Measurements from ENCODE around the gene HOXC4. TPM values are rescaled to one million over a fixed set of nuclear protein-coding genes. Genes with fewer than 3 reads are reported as not detected.
A peak's percentile ranks its signal among the peaks of the same experiment; 100 is the strongest.

Gene HOXC4
- total RNA-seq, 1 donor from 2014 or later = not detected

GRCh38 chr12:54036620-54037359, 16.8 kb upstream of the HOXC4 start:
- FAIRE-seq (no peak), DNase-seq (ENCODE audit: low read depth) (no peak)
- H3K4me1 ChIP-seq (ENCODE audit: insufficient read depth, low read length) = no peaks in the 10 kb centered on the region
- peaks cover 74% of the 10 kb centered on the region for H3K27me3 ChIP-seq (ENCODE audit: insufficient read depth, low read length)
- H3K9me3 Mint-ChIP-seq (ENCODE audit: unreplicated experiment) = peaks cover 30% of the 10 kb centered on the region
- no peaks in the 10 kb centered on the region for H3K79me2 ChIP-seq (ENCODE audit: insufficient read depth, low read length)
- peaks cover 2% of the 10 kb centered on the region for H3K36me3 Mint-ChIP-seq (ENCODE audit: low read depth, unreplicated experiment)
- H4K20me1 ChIP-seq (ENCODE audit: insufficient read depth, low read length) = no peaks in the 10 kb centered on the region
- no peak overlapping the region for H3K4me3 Mint-ChIP-seq (ENCODE audit: unreplicated experiment)
- H3K9ac ChIP-seq (ENCODE audit: low read length) = no peak overlapping the region
- no peak overlapping the region for H2AFZ ChIP-seq (ENCODE audit: low read depth, low read length)
- H3K27ac Mint-ChIP-seq (ENCODE audit: unreplicated experiment) = no peak overlapping the region
- no peak overlapping the region for H3K4me3 ChIP-seq (ENCODE audit: insufficient read depth, low read depth, low read length)
- H3K9me3 ChIP-seq (ENCODE audit: insufficient read depth, low read depth, low read length) = peaks cover 10% of the 10 kb centered on the region
- H3K27ac ChIP-seq (ENCODE audit: low read depth, low read length) = no peak overlapping the region
- TF ChIP-seq CTCF (IDR thresholded peaks at IDR 0.05; ENCODE audit: insufficient read depth, low read depth, low read length) (no peak), EZH2 (IDR thresholded peaks at IDR 0.05; ENCODE audit: insufficient read depth, low read length) (peak; percentile 30)
- peaks cover 88% of the 10 kb centered on the region for H3K27me3 Mint-ChIP-seq (ENCODE audit: low read depth, unreplicated experiment)
- H3K4me1 Mint-ChIP-seq (ENCODE audit: low read depth, unreplicated experiment) = no peaks in the 10 kb centered on the region
- H3K4me2 ChIP-seq (ENCODE audit: low read length) = no peak overlapping the region
- H3K36me3 ChIP-seq (ENCODE audit: insufficient read depth, low read length) = no peaks in the 10 kb centered on the region

- Histone ChIP-seq H3K79me2 (ENCODE audit: insufficient read depth, low read length) (no peaks in the 10 kb centered on the region), H4K20me1 (ENCODE audit: insufficient read depth, low read length) (no peaks in the 10 kb centered on the region), H3K4me2 (ENCODE audit: low read length) (no peak overlapping the region), H3K27ac (ENCODE audit: low read depth, low read length) (no peak overlapping the region), H3K9ac (ENCODE audit: low read length) (no peak overlapping the region), H3K4me3 (ENCODE audit: insufficient read depth, low read depth, low read length) (no peak overlapping the region), H3K27me3 (ENCODE audit: insufficient read depth, low read length) (peaks cover 72% of the 10 kb centered on the region), H3K9me3 (ENCODE audit: insufficient read depth, low read depth, low read length) (peaks cover 3% of the 10 kb centered on the region), H3K4me1 (ENCODE audit: insufficient read depth, low read length) (no peaks in the 10 kb centered on the region), H2AFZ (ENCODE audit: low read depth, low read length) (no peak overlapping the region), H3K36me3 (ENCODE audit: insufficient read depth, low read length) (no peaks in the 10 kb centered on the region)
- Mint-ChIP-seq H3K36me3 (ENCODE audit: low read depth, unreplicated experiment) (peaks cover 2% of the 10 kb centered on the region), H3K4me1 (ENCODE audit: low read depth, unreplicated experiment) (no peaks in the 10 kb centered on the region), H3K27ac (ENCODE audit: unreplicated experiment) (no peak overlapping the region), H3K9me3 (ENCODE audit: unreplicated experiment) (peaks cover 24% of the 10 kb centered on the region), H3K27me3 (ENCODE audit: low read depth, unreplicated experiment) (peaks cover 88% of the 10 kb centered on the region), H3K4me3 (ENCODE audit: unreplicated experiment) (no peak overlapping the region)
- DNase-seq (ENCODE audit: low read depth) = no peak
- FAIRE-seq = no peak
- TF ChIP-seq EZH2 (IDR thresholded peaks at IDR 0.05; ENCODE audit: insufficient read depth, low read length) (no peak), CTCF (IDR thresholded peaks at IDR 0.05; ENCODE audit: insufficient read depth, low read depth, low read length) (no peak)
Measured at GRCh38 chr12:54037360-54038283, 16.0 kb upstream of the HOXC4 start.
